Urinary bladder (tissue), 4 donors: ENCODE data around the gene IQGAP3. TPM values are rescaled to one million over a fixed set of nuclear protein-coding genes. Genes with fewer than 3 reads are reported as not detected.

Source experiments
- DNase-seq: peaks from one replicate; pipeline ENCODE4 v3.0.0-alpha.2; 2015; ENCODE audit errors: extremely low spot score
- H3K27ac ChIP-seq: one replicate; pipeline ENCODE4 v1.5.1; 2013; ENCODE audit warnings: low read depth, mild to moderate bottlenecking, moderate library complexity
- H3K36me3 ChIP-seq: one replicate; pipeline ENCODE4 v1.6.1; 2013; ENCODE audit warnings: mild to moderate bottlenecking, moderate library complexity; ENCODE audit not compliant: insufficient read depth
- H3K4me1 ChIP-seq: one replicate; pipeline ENCODE4 v1.6.1; 2013; ENCODE audit warnings: mild to moderate bottlenecking, moderate library complexity; ENCODE audit not compliant: insufficient read depth
- H3K4me3 ChIP-seq: one replicate; pipeline ENCODE4 v1.5.1; 2013; ENCODE audit warnings: low read depth, low read length
- WGBS: extraction: QIAGEN DNeasy Blood & Tissue Kit; methylation state at CpG from one replicate; pipeline ENCODE4 v1.1.7; 2013; 5-methylcytosine and 5-hydroxymethylcytosine counted together
- polyA plus RNA-seq: library from polyadenylated mRNA; stranded (reverse); fragments of 200-250 nt; gene quantifications from one replicate; pipeline ENCODE4 v1.2.3, GENCODE V29; 2013
- total RNA-seq: library from RNA; depleted of rRNA; stranded (reverse); fragments of >200 nt; gene quantifications from one replicate; pipeline ENCODE4 v1.2.3, GENCODE V29; 2014
- donor health status: healthy with polysubstance abuse.
- donor health status: healthy.

IQGAP3 gene
- total and polyA plus RNA-seq, 2 donors, result 0.32 to 11.8 TPM

- no peaks in the 10 kb centered on the region for H3K4me1 ChIP-seq
- DNase-seq, result no peak
- WGBS, result 39% methylated on average over 5 of the region's 5 CpGs
Measured at GRCh38 chr1:156503698-156504437, 68.5 kb downstream of the IQGAP3 start.

GRCh38 chr1:156502894-156503697, 69.3 kb downstream of the IQGAP3 start:
- DNase-seq, result no peak
- peak overlapping the region; percentile 100 for H3K27ac ChIP-seq
- no peaks in the 10 kb centered on the region for H3K4me1 ChIP-seq
- no peaks in the 10 kb centered on the region for H3K36me3 ChIP-seq
- 15% methylated on average over 12 of the region's 12 CpGs for WGBS
- no peak overlapping the region for H3K4me3 ChIP-seq

More at GRCh38 chr1:156503698-156504437, 68.5 kb downstream of the IQGAP3 start:
- Histone ChIP-seq H3K36me3 (no peaks in the 10 kb centered on the region), H3K27ac (peak overlapping the region; percentile 100), H3K4me3 (no peak overlapping the region)

- WGBS, result 7% methylated on average over 1 of the region's 1 CpG
- no peak for DNase-seq
- Histone ChIP-seq H3K4me1 (no peaks in the 10 kb centered on the region), H3K27ac (peak overlapping the region; percentile 100), H3K4me3 (no peak overlapping the region), H3K36me3 (no peaks in the 10 kb centered on the region)
Measured at GRCh38 chr1:156502391-156502893, 69.9 kb downstream of the IQGAP3 start.

DNA sequence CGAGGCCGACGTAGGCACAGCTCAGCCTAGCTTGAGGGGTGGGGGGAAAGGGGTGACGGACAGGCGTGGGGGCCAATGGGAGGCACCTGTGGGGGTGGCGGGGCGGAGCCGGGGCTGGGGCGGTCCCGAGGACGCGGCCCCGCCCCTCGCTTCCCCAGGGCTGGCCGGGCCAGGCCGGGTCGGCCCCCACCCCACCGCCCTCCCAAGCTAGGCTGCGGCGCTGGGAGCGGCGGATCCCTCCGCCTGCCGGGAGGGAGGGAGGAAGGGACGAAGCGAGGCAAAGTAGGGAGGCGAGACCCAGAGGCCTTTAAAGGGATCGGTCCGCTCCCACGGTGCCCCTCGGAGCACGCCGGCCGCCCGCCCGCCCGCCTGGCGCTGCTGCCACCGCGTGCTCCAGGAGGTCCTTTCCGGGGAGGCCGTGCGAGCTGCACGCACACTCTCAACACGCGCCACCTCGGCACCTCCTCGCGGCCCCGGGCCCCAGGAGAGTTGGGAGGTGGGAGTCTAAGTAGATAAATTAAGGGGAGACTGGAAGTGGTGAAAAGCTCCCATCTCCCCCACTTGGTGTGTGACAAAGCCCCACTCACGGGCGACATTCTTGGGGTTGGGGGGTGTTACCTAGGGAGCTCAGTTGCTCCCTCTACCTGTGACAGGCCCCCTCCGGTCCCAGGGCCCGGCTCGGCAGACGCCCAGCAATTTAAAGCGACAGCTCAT, 71.4 kb downstream of the IQGAP3 start:
- under 1% methylated on average over 57 of the region's 57 CpGs for WGBS
- H3K27ac ChIP-seq, result peak overlapping the region; percentile 100
- peak overlapping the region; percentile 95 for H3K4me3 ChIP-seq
- no peaks in the 10 kb centered on the region for H3K36me3 ChIP-seq
- H3K4me1 ChIP-seq, result peaks cover 2% of the 10 kb centered on the region
- DNase-seq, result peak; percentile 86

GRCh38 chr1:156500543-156500792, 71.9 kb downstream of the IQGAP3 start, which contains the start of gene MEF2D:
MEF2D (minus strand) TSS chr1:156500775; CDS start chr1:156483292, 17,483 bp downstream.
- WGBS, result under 1% methylated on average over 27 of the region's 27 CpGs
- Histone ChIP-seq H3K4me1 (peaks cover 2% of the 10 kb centered on the region), H3K4me3 (peak within 1 kb of the TSS; percentile 95), H3K36me3 (no peaks in the 10 kb centered on the region), H3K27ac (peak within 1 kb of the TSS; percentile 100)
- DNase-seq, result no peak

DNA sequence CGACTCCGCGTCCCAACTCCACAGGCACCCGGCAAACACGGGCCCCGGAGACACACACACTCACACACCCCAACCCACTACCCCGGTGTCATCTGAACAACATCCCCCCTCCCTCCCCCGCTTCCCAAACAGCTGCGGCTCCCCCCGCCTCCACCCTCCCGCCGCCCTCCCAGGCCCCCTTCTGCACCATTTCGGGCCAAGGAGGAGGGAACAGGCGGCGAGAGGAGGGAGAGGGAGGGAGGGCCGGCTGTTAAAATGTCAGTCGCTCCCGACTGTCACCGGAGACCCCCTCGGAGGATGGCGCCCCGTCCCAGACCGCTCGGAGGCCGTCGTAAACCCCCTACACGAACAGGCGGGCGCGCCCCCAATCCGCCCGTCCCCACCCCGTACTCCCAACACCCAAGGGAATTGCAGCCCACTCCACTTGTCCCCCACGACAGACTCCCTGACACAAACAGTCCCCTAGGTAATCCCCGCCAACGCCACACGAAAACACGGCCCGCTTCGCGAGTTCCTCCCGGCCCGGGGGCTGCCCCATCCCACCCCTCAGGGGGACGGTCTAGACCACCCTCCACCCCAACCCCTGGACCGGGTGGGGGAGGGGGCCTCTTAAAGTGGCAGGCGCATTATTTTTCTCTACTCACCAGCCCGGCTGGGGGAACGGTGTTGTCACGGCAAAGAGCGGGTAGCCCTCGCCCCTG, 72.4 kb downstream of the IQGAP3 start:
- WGBS, result under 1% methylated on average over 51 of the region's 51 CpGs
- no peaks in the 10 kb centered on the region for H3K36me3 ChIP-seq
- peak overlapping the region; percentile 97 for H3K27ac ChIP-seq
- H3K4me3 ChIP-seq, result peak overlapping the region; percentile 95
- no peak for DNase-seq
- peaks cover 2% of the 10 kb centered on the region for H3K4me1 ChIP-seq

- DNase-seq, result no peak
- H3K36me3 ChIP-seq, result no peaks in the 10 kb centered on the region
- peak overlapping the region; percentile 64 for H3K27ac ChIP-seq
- WGBS, result 1% methylated on average over 14 of the region's 14 CpGs
- H3K4me3 ChIP-seq, result peak overlapping the region; percentile 95
- peaks cover 2% of the 10 kb centered on the region for H3K4me1 ChIP-seq
Measured at GRCh38 chr1:156499194-156499841, 73.0 kb downstream of the IQGAP3 start.

DNA sequence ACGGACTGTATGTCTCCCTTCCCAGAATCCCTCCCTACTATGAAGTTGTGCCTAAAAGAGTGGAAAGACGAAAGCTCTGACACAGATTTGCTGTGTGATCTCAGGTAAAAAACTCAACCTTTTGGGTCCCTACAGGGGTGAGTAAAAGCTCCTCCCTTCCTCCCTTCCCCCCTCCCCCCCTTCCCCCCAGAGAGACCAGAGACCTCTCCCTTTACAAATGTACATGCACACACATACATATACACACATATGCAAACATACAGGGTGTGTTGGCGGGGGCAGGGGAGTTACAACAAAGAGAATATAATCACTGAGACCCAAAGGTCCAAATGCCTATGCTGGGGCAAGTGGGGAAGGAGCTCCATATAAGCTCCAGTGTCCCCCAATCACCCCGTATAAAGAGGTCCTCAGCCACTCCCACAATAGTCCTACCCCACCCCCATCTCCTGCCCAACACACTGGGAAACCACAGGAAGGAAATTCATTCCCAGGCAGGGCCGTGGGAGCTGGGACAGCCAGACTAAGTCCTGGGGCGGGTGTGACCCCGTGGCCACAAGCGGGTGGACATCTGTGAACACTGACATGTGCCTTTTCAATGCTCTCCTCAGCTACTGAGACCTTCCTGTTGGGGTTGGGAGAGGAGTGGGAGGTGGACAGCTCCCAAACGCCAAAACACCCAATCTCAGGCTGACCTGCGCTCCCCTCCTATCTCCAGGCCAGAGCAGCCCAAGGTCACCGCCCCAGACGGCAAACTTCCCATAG, 73.8 kb downstream of the IQGAP3 start:
- peak overlapping the region; percentile 64 for H3K27ac ChIP-seq
- no peaks in the 10 kb centered on the region for H3K36me3 ChIP-seq
- H3K4me1 ChIP-seq, result peaks cover 2% of the 10 kb centered on the region
- 15% methylated on average over 12 of the region's 12 CpGs for WGBS
- DNase-seq, result no peak
- peak overlapping the region; percentile 95 for H3K4me3 ChIP-seq

DNA sequence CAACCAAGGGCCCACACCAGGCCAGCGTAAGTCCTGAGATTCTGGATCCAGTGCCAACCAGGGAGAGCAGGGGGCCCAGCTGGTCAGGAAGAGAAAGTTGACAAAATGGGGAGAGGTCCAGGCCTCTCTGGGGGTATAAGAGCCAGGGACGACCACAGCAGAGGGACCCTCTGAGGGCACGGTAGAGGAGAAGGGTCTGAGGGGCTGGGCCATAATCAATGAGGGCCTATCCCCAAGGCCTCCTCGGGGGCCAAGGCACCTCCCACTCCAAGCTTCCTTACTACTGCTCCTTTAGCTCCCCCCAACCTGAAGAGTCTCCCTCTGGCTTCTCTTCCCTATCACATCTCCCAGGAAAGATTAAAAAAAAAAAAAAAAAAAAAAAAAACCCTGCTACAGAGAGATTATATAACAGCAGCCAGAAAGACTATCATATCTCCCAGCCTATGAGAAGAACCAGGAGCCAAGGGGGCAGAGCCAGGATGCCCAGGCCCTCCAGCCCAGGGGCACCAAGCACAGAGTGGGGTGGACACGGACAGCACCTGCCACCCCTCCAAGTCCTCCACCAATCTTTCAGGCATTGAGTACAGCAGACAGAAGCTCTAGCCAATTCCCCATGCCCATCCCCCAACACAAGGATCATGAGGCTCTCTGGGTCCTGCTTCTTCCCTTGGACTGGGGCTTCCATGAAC, 74.5 kb downstream of the IQGAP3 start:
- peaks cover 2% of the 10 kb centered on the region for H3K4me1 ChIP-seq
- no peak for DNase-seq
- peak overlapping the region; percentile 95 for H3K4me3 ChIP-seq

GRCh38 chr1:156497078-156497742, 75.2 kb downstream of the IQGAP3 start:
- Histone ChIP-seq H3K27ac (no peak overlapping the region), H3K36me3 (no peaks in the 10 kb centered on the region), H3K4me1 (peaks cover 2% of the 10 kb centered on the region), H3K4me3 (no peak overlapping the region)
- 54% methylated on average over 11 of the region's 11 CpGs for WGBS
- DNase-seq, result no peak

More for the DNA sequence above, 74.5 kb downstream of the IQGAP3 start:
- Histone ChIP-seq H3K27ac (peak overlapping the region; percentile 6), H3K36me3 (no peaks in the 10 kb centered on the region)
- WGBS, result 44% methylated on average over 5 of the region's 5 CpGs

GRCh38 chr1:156496211-156496761, 76.1 kb downstream of the IQGAP3 start:
- Histone ChIP-seq H3K4me3 (no peak overlapping the region), H3K4me1 (peaks cover 2% of the 10 kb centered on the region), H3K27ac (no peak overlapping the region), H3K36me3 (no peaks in the 10 kb centered on the region)
- WGBS, result 38% methylated on average over 10 of the region's 10 CpGs
- no peak for DNase-seq
